Activated CD4-positive, alpha-beta T cell treated with anti-CD3 and anti-CD28 coated beads, Interleukin-10, Interleukin-2, amounts not matched to agents 100 ng/mL and 50 ng/mL, durations not matched to agents 16 hours and 8 hours (primary cell): Measurements from ENCODE around the gene PGA4.
"Not testable (repeated sequence)": the region's sequence is repeated elsewhere in the genome, so short reads cannot be mapped to it uniquely, and the experiment has no call there.

Source experiments
- DNase-seq: peaks from one replicate; pipeline ENCODE4 v3.0.0-alpha.2; 2020

Gene PGA4

DNA sequence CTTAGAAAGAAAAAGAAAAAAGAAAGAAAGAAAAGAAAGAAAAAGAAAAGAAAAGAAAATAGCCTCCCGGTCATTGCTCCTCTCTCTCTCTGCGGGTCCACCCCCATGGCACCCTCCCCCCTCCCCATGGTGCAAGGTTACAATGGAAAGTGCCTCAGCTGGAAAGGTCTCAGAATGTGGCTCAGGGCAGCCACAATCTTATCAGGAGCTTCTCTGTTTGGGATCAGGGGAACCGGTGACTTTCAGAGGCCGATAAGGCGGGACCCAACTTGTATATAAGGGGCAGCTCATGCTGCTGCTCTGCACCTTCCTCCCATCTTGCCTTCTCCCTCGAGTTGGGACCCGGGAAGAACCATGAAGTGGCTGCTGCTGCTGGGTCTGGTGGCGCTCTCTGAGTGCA is at the start of gene PGA4:
Gene PGA4, plus strand, starts transcription at position 301 of the 400 bp plus-strand sequence. Its CDS starts 54 bp downstream, at position 355.
- not testable (repeated sequence) for DNase-seq

DNA sequence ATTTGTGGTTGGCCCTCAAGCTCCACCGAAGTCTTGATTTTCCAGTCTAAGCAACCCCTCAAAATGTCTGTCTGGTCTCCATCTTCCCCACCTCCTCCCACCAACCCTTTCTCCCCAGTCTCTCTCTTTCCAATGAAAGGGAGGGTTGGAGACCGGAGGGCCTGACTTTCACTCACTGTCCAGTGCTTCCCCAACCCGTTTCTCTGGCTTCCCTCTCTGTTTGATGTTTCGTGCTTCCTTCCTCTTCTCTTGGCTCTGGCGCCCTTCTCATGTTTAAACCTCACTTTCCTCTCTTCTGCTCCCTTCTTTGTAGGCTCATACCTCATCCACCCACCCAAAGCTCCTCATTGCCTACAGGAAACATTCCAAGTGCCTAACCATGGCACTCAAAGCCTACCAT is 49.8 kb upstream of the PGA4 start:
- no peak for DNase-seq

DNA sequence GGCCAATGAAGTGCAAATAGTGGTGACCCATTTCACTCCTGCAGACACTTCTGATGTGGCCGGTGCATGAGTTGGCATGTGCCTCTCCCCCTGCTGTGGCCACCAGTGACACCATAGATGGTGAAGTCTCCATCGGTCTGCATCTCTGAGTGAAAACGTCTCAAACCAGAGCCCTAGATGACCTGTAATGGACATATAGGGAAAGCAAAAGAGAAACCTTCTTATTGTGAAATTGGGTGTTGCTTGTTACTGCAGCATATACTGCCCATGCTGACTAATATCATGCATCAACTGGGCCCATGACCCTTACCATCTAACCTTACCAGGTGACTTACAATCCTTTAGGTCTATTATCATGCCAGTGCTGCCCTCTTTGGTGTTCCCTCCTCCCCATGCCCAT is 49.3 kb upstream of the PGA4 start:
- no peak for DNase-seq

DNA sequence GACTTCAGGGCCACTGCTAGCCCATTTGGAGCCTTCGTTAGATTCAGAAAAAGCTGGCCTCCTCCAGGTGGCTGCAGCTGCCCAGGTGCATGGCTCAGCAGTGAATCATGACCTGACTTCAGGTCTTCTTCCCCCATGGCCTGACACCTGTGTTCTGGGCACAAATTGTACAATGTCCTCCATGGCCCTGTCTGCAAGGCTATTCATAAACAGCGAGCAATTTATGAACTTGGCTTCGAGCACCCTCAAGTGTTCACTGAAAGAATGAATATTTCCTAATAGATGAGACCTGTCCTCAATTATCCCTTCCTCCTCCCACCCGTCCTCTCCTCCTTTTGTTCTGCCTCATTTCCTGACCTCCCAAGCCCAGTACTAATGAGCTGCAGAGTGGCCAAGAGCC is 48.7 kb upstream of the PGA4 start:
- DNase-seq: no peak

DNA sequence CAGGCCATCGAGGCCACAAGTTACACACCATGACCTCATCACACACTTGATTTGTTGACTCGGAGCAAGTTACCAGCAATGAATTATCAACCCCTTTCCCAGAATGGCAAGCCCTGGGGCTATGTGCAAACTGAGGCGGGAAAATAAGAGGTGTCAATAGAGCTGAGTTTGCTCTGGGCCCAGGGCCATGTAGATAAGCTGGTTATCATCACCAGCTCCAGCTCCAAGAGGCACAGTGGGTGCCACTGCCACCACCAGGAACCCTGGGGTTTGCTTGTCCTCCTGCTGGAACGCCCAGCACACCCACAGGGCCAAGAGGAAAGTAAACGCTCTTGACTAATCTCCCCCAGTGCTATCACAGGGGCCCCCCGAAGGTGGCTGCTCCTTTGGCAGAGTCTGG is 47.9 kb upstream of the PGA4 start:
- DNase-seq: no peak

DNA sequence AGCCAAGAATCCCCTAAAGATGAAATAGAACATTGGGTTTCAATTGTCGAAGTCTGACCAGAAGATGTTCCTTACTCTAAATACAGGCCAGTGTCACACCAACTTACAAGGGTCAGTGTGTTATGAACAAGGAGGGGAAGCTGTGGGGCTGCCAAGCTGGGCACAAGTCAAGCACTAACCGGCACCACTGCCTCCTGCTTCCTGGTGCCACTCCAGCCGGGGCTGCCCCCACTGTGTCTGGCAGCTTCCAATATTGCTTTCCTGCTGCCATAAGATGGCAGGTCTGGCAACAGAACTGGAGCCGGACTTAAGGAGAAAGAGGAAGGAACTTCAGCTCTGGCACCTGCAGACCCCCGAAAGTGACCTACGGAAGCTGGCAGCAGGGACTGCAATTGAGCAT is 47.2 kb upstream of the PGA4 start:
- no peak for DNase-seq

DNA sequence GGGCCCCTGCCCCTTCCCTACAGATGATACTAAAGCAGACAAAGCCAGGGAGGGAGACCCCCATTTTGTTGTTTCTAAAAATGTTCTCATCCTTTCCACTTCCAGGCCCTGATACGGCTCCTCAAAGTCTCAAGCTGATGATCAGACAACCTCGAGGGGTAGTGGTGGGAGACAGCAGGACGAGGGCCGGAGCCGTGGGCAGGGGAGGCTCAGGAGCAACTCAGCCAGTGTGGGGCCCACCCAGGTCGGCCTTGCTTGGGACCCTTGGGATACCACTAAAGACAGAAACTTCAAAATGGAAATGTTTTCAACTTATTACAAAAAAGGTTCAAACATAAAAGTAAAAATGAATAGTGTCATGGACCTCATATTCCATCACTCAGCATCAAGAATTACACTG is 45.7 kb upstream of the PGA4 start:
- DNase-seq: no peak

DNA sequence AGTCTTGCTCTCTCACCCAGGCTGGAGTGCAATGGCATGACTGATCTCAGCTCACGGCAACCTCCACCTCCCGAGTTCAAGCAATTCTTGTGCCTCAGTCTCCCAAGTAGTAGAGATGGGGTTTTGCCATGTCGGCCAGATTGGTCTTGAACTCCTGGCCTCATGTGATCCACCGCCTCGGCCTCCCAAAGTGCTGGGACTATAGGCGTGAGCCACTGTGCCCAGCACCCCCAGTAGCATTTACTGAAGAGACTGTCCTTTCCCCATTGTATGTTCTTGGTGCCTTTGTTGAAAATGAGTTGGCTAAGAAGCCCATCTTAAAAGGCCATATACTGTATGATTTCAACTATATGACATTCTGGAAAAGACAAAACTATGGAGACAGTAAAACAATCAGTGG is 41.9 kb upstream of the PGA4 start:
- DNase-seq: not testable (repeated sequence)

DNA sequence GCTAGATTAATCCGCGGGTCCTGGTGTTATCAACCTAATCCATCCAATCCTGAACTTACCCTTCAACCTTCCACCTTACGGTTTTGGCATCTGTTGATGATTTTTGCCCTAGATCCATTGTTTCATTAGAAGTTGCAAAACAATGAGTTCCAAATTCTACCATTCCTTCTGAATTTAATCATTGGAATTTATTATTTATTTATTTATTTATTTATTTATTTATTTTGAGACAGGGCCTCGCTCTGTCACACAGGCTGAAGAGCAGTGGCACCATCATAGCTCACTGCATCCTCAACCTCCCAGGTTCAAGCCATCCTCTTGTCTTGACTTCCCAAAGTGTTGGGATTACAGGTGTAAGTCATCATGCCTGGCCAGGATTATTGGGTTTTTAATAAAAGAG is 40.7 kb upstream of the PGA4 start:
- no peak for DNase-seq

DNA sequence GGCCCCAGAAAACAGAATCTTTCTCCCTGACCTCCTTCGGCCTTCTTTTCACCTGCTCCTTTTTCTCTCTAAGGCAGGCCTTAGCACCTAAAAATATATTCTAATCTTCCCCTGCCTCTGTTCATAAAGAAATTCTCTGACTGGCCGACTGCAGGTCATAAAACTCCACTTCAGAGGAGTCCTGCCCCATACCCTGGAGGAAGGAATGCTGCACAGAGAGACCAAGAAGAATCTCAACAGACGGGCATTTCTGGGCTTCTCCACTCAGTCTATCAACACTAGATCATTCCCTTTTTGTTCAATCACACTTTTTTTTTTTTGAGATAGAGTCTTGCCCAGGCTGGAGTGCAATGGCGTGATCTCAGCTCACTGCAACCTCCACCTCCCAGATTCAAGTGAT is 38.5 kb upstream of the PGA4 start:
- DNase-seq: no peak

DNA sequence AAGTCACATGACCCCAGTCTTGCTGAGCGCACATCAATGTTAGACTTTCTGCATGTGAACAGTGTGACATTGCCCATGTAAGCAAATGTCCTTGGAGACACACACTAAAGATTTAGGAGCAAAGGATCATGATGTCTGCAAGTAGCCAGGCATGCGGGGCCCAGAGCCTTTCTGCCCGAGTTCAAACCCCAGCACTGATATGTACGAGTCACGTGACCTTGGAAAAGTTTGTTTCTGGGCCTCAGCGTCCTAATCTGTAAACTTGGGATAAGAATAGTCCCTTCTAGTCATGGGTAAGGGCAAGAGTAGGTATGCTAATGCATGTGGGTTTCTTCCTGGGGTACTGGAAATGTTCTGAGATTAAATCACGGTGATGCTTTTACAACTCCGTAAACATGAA is 35.6 kb upstream of the PGA4 start:
- DNase-seq: no peak

DNA sequence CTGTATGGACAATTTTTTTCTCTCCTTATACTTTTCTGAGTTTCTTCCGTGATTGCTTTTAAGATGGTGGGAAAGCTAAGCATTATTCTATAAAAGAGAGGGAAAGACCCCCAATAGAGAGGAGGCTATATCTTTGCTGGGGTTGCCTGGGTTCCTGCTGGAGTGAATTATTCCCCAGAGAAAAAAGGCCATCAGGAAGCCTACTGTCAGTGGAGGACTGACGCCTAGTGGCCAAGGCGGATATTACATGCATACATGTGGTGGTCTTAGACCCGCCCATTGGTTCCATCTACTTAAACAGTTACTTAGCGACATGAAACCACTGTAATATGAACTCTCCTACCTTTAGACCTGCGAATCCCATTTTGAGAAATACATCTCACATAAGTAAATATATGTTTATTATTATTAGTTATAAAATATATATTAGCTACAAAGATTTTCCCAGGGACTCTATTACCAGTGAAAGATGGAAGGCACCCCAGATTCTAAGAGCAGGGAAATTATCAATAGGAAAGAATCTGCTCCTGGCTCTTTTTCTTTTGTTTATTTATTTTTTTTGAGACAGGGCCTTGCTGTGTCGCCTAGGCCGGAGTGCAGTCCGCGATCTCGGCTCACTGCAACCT is 34.5 kb upstream of the PGA4 start:
- DNase-seq: peak; percentile 79

DNA sequence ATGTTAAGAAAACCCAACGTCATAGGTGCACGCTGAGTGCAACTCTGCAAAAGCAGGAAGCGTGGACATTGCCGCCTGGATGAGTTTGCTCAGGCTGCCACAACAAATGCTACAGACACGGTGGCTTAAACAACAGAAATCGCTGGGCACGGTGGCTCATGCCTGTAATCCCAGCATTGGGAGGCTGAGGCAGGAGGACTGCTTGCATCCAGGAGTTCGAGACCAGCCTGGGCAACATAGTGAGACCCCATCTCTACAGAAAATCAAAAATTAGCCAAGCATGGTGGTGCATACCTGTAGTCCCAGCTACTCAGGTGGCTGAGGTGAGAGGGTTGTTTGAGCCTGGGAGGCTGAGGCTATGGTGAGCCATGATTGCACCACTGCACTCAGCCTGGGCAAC is 32.2 kb upstream of the PGA4 start:
- DNase-seq: no peak

DNA sequence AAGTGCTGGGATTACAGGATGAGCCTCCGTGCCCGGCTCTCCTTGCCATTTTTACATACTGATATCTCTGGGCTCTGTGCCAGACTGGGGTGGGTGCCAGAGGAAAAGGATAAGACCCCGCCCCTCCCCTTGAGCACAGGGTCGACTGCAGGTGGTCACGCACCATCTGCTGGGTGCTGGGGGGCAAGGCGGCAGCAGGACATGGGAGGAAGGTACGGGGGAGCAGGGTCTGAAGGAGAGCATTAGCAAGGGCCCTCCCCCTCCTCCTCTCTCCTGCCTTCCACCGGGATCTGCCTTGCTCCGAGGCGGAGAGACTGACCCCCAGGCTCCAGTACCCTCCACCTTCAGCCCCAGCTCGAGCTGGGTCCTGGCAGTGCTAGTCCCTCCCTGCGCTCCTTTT is 28.6 kb upstream of the PGA4 start:
- no peak for DNase-seq

DNA sequence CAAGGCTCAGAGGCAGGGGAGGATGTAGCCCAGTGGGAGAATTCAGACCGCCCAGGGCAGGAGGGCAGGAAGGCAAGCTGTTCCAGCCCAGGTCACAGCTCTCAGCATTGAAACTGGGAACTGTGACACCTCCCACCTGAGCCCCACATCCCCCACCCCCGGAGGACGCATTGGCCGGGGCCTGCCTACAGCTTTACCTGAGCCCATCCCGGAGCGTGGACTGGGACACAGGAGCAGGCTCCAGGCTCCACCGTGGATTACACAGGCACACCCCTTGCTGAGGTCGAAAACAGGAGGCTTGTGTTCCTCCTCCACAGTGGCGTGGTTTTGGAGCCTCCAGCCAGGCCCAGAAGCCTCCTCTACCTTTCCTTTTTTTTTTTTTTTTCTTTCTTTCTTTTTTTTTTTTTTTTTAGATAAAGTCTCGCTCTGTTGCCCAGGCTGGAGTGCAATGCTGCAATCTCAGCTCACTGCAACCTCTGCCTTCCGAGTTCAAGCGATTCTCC is 27.9 kb upstream of the PGA4 start:
- no peak for DNase-seq

DNA sequence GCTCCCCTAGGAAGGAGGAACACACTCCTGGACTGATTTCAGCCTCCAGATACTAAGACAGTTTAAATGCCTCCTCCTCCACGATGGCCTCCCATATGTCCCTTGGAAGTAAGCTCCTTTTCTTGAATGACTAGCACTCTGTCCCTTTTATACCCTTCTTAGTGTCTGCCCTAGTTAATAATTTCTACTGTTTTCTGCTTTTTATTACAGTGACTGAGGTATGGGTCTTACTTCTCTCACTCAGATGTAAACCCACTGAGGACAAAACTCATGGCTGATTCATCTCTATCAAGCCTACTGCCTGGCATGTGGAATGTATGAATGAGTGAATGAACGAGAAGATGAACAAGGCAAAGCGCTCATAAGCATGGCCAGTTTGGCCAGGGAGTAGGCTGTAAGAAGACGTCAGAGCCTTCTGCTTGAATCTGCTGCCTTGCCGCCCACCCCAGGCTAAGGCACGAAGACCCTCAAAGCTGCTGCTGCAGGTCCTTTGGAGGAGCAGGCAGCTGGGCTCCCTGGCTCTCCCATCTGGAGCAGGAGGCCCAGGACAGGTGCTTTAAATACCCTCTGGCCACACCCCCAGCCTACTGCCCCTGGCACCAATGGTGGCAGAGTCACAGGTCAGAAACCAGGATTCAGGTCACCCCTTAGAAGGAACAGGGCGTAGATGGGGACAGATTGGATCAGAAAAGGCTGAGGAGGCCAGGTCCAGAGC is 27.0 kb upstream of the PGA4 start:
- no peak for DNase-seq

DNA sequence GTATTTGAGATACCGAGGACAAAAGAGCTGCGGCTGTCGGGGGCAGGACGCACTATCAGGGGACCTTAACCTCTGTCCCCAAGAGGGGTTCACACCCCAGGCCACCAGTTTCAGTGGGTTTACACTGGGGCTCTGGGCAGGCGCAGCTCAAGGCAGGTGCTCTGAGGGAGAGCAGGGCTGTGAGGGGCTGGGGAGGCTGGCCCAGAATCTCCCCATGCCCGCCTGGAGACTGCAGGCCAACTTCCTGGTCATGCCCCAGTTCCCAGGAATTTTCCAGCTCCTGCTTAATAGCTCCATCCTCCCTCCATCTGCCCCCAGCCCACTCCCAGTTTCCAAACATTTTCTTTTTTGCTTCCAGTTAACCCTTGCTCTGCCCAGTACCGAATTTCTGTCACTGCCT is 26.4 kb upstream of the PGA4 start:
- no peak for DNase-seq

DNA sequence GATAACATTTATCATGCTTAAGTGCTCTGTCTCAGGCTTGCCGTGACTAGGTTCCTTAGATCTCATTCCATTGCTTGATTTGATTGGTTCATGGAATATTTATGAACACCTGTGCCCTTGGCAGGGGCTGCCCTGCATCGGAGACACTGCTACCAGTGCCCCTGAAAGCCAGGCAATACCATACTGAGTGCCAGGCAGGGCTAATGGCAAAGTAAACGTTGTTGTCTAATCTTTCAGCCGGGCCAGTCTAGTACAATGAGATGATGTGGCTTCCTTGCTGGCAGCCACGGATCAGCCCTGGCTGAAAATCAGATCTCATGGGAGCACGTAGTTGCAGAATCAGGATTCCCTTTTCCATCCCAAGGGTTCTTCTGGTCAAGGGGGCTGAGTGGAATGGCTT is 23.8 kb upstream of the PGA4 start:
- no peak for DNase-seq

DNA sequence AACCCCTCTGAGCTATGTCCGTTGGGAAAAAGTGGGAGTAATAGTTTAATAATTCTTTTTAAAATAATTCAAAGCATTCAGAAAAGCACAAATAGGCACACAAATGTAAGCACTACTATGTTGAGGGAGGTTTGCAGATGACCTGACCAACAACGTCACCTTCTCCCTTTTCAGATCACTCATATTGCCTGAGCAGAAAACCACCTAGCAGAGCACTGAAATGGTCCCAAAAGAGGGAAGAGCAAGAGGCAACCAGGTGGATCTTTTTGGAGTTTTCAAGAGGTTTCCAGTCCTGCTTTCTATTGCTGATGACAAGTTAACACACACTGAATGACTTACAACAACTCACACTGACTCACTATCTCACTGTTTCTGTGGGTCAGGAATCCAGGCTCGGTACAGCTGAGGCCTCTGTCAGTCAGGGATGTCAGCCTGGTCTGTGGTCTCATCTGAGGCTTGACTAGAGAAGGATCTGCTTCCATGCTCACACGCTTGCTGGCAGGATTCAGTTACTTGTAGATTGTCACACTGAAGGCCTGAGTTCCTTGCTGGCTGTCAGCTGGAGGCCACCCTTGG is 23.1 kb upstream of the PGA4 start:
- DNase-seq: no peak

DNA sequence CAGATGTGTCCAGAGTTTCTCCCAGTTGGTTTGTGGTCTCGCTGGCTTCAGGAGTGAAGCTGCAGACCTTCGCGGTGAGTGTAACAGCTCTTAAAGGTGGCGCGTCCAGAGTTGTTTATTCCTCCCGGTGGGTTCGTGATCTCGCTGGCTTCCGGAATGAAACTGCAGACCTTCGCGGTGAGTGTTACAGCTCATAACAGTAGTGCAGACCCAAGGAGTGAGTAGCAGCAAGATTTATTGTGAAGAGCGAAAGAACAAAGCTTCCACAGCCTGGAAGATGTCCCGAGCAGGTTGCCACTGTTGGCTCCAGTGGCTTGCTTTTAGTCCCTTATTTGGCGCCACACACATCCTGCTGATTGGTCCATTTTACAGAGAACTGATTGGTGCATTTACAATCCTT is 20.7 kb upstream of the PGA4 start:
- peak; percentile 28 for DNase-seq

DNA sequence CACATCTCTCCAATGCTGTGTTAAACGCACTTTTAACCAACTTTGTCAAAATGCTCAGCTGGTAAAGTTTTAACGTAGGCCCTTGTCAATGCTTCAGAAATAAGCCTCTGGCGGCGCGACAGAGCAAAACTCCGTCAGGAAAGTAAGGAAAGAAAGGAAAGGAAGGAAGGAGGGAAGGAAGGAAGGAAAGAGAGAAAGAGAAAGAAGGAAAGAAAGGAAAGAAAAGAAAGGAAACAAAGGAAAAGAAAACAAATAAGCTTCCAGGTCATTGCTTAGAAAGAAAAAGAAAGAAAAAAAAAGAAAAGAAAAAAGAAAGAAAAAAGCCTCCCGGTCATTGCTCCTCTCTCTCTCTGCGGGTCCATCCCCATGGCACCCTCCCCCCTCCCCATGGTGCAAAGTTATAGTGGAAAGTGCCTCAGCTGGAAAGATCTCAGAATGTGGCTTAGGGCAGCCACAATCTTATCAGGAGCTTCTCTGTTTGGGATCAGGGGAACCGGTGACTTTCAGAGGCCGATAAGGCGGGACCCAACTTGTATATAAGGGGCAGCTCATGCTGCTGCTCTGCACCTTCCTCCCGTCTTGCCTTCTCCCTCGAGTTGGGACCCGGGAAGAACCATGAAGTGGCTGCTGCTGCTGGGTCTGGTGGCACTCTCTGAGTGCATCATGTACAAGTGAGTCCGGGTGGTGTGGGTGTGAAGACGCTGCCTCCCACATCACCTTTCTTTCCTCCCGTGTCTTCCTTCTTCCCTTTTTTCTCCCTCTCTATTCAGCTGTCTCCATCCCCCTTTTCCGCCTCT is 19.0 kb upstream of the PGA4 start, which contains the start of gene PGA3:
Gene PGA3, plus strand, starts transcription at position 566 of the 797 bp plus-strand sequence. Its CDS starts 50 bp downstream, at position 616.
- DNase-seq: not testable (repeated sequence)

DNA sequence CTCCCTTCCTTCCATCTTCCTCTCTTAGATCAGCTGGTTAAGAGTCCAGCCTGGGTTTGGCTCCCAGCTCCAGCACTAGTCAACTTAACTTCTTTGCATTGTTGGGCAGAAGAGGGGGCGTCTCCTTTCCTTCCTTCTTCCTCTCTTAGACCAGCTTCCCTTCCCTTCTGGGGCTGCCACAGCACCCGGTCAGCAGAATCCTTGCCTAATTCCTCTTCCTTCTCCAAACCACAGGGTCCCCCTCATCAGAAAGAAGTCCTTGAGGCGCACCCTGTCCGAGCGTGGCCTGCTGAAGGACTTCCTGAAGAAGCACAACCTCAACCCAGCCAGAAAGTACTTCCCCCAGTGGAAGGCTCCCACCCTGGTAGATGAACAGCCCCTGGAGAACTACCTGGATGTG is 18.3 kb upstream of the PGA4 start:
- not testable (repeated sequence) for DNase-seq

DNA sequence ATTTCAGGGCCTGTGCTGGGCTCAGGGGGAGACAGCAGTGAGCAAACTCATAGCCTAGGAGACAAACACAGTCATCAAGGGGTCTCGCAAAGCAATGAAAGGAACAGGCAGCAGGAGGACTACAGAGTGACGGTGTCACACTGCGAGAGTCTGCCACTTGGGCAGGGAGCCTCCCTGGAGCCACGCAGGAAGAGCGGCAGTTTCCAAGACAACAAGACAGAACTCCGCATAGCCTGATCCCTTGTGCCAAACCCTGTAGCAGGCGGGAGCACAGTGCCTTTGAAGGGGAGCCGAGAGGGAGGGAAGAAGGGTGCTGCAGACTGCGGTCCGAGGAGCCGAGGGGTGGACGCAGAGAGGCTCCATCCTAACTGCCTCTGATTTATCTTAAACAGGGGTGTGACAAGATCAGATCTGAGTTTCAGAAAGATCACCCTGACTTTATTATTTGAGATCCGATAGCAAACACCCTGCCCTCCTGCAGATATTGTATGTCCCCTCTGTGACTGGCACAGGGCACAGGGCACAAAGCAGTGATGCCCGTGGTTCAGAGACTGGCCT is 17.6 kb upstream of the PGA4 start:
- DNase-seq: not testable (repeated sequence)
